HG03460 (cell line): Measurements from ENCODE around the gene ZNF789.
"Not testable (repeated sequence)": the region's sequence is repeated elsewhere in the genome, so short reads cannot be mapped to it uniquely, and the experiment has no call there.

Experiments
- ATAC-seq: cut with Tn5 transposase; IDR thresholded peaks from one replicate; pipeline ENCODE4 v1.9.1; 2021; ENCODE audit not compliant: unreplicated experiment

ZNF789 gene

DNA sequence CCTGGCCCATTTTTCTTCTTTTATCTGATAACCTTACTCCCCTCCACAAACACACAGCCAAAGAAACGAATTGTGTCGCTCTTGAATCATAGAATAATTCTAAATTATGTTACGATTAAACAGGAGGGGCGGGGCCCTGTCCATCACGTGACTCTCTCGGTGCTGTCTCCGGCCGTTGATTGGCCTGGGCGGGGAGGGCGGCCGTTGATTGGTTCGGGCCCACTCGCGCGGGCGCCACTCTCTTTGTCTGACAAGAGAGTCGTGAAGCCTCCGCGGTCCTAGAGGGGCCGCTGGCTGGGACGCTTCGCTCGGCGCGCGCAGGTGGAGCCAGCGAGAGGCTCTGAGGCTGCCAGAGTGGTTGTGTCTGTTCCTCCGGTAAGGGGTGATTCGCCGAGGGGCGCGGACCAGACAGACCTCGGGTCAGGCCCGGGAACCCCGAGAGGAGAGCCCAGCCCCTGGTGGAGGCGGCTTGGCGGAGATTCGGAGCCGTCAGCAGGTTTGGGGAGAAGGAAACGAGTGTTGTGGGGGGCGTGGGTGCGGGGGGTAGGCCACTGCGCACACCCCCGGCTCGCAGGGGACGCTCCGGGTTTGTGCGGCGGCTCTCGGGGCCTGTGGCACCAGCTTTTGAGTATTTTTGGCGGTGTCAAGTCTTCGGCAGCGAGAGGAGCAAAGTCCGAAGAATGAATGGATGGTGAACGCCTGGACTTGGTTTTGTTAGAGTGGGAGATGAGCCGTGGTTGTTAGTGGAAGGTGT is at the start of gene ZNF789:
ZNF789 (plus strand) TSS at position 330 of the 754 bp plus-strand sequence. CDS start 3,567 bp downstream, outside the sequence.
- ATAC-seq: peak; percentile 97

GRCh38 chr7:99424932-99425730 is 47.6 kb upstream of the ZNF789 start:
- no peak for ATAC-seq

DNA sequence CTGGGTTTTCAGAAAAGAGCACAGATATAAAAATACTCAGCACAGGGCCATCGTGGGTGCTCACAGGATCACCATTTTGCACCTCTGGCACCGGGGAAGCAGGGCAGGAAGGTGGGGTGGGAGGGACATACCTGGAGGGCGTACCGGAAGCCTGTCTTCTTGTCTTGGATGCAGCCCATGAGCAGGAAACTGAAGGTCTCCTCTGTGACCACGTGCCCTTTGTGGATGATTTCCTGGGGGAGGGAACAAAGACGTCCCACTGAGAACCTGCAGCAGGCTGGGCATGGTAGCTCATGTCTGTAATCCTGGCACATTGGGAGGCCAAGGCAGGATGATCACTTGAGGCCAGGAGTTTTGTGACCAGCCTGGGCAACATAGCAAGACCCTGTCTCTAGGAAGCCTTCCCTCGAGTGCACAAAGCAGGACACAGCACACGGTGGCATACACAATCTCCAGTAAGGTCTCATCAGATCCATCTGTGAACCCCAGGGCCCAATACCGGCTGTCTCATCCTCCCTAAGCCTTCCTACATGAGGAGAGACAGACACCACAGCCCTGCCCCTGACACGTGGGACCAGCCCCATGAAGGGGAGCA is 43.6 kb upstream of the ZNF789 start:
- ATAC-seq: no peak

DNA sequence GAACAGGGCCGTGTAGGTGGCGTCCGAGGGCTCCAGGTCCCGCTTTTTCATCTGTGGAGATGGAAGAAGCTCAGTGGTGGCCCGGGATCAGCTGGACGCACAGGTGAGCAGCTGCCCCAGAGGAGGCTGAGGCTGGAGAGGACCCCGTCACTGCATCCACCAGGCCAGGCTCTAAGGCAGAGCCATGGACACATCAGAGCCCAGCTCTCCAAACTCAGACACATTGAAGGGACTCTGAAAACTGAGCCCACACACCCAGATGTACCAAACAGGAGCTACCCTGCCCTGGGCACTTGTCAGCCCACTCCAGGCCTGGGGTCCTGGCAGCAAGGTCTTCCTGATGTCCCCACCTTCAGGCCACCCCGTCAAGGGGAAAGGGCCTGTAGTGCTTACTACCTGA is 42.9 kb upstream of the ZNF789 start:
- ATAC-seq: no peak

DNA sequence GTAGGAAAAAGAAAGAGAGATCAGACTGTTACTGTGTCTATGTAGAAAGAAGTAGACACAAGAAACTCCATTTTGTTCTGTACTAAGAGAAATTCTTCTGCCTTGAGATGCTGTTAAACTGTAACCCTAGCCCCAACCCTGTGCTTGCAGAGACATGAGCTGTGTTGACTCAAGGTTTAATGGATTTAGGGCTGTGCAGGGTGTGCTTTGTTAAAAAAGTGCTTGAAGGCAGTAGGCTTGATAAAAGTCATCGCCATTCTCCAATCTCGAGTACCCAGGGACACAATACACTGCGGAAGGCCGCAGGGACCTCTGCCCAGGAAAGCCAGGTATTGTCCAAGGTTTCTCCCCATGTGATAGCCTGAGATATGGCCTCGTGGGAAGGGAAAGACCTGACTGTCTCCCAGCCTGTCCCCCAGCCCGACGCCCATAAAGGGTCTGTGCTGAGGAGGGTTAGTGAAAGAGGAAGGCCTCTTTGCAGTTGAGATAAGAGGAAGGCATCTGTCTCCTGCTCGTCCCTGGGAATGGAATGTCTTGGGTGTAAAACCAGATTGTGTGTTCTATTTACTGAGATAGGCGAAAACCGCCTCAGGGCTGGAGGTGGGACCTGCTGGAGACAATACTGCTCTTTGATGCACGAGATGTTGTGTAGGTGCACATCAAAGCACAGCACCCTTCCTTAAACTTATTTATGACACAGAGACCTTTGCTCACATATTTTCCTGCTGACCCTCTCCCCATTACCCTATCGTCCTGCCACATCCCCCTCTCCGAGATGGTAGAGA is 40.7 kb upstream of the ZNF789 start:
- ATAC-seq: not testable (repeated sequence)

- no peak for ATAC-seq
Measured at GRCh38 chr7:99433158-99433557, 39.5 kb upstream of the ZNF789 start.

GRCh38 chr7:99437946-99438572 is 34.6 kb upstream of the ZNF789 start:
- ATAC-seq: peak; percentile 5

DNA sequence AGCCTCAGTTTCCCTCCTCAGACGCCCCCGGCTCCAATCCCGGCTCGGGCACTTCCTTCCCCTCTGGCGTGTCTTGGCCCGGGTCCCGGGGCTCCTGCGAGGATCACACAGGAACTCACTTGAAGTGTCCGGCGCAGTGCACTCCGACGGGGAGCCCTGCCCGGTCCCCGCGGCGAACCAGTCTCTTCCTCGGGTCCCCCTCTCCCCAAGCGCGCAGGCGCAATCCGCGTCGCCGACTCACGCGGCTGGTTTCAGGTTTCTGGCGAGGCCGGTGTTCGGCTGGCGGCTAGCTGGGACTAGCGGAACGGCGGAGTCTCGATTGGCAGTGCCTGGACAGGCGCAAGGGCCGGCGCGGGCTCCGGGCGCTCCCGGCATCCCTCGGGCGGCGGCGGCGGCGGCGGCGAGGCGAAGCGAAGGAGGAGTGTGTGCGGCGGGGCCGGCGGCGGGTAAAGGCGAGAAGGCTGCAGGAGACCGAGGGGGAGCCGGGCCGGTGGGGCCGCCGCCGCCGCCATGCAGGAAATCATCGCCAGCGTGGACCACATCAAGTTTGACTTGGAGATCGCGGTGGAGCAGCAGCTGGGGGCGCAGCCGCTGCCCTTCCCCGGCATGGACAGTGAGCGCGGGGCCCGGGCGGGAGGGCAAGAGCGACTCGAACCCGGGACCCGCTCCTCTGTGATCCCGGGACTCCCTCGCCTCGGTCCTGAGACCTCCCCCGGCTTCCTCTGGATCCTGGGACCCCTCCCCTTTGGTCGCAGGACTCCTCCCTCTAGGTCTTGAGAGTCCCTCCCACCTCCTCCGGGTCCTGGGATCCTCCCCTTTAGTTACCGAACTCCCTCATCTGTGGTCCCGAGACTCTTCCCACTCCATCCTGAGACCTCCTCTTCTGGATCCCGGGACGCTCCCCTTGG is 33.9 kb upstream of the ZNF789 start, which contains the start of the genes CPSF4 and PTCD1:
CPSF4 (plus strand) TSS at position 371 of the 908 bp plus-strand sequence; CDS start at position 511, 140 bp downstream.
PTCD1 (minus strand) TSS at position 226 of the 908 bp plus-strand sequence. CDS start 3,556 bp downstream, outside the sequence.
- peak; percentile 83 for ATAC-seq

GRCh38 chr7:99440195-99440594 is 32.5 kb upstream of the ZNF789 start:
- no peak for ATAC-seq

DNA sequence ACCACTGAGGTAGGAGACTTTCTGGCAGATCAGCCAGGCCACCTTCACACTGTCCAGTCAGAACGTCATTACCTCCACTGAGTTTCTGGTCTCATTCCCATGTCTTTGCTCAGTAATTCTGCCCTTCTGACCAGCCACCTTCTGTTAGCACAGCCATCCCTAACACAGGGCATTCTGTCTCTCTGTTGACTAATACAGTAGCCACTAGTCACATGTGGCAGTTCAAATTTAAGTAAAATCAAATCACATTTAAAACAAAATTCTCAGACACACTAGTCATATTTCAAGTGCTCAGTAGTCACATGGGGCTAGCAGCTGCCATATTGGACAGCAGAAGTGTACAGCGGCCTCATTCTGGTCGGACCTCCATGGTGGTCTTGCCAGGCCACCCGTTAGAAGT is 26.6 kb upstream of the ZNF789 start:
- no peak for ATAC-seq

DNA sequence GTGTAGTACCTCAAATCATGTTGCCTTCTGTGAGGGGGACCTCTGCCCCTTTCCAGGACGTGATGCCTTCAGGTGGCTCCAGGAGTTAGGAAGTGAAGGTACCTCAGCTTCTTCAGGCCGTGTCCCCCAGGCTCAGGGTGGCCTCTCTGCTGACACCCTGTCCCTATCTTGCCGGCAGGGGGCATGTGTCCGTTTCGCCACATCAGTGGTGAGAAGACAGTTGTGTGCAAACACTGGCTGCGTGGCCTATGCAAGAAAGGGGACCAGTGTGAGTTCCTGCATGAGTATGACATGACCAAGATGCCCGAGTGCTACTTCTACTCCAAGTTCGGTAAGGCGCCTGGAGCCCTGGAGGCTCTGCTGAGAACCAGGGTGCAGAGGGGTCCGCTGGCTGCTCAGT is 24.7 kb upstream of the ZNF789 start:
- no peak for ATAC-seq

GRCh38 chr7:99448855-99449254 is 23.8 kb upstream of the ZNF789 start:
- ATAC-seq: no peak

DNA sequence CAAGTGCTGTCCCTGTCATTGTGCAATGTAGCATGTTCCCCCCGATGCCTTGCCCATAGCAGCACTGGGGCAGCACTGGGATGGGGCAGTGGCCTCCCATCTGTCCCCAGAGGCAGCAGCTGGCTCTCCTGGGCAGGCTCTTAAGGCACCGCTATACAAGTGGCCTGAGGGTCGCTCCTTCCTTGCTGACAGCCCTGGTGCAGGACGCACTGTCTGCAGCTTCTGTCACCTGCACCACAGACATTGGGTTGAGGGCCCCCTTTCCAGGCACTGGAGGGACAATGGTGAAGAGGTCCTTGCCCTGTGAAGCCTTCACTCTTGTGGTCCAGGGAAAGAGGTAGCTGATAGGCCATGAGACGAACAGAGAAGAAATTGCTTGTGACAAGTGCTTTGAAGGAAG is 23.4 kb upstream of the ZNF789 start:
- ATAC-seq: no peak

GRCh38 chr7:99451936-99452335 is 20.8 kb upstream of the ZNF789 start:
- ATAC-seq: no peak

DNA sequence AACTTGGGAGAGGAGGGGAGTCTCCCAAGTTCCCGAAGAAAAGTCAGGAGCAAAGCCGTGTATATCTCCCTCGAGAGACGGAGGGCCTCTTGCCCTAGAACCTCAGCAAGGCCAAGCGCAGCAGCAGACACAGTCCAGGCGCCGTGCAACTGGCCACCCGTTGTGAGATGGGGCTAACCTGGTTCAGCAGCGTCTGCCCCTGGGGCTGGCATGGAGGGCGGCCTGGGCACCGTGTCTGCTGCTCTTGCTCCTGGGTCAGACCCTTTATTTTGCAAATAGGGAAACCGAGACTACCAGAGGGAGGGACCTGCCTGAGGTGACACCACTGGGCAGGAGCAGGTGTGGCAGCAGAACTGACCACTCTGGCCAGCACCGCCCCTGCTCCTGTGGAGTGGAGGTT is 20.1 kb upstream of the ZNF789 start:
- ATAC-seq: no peak

DNA sequence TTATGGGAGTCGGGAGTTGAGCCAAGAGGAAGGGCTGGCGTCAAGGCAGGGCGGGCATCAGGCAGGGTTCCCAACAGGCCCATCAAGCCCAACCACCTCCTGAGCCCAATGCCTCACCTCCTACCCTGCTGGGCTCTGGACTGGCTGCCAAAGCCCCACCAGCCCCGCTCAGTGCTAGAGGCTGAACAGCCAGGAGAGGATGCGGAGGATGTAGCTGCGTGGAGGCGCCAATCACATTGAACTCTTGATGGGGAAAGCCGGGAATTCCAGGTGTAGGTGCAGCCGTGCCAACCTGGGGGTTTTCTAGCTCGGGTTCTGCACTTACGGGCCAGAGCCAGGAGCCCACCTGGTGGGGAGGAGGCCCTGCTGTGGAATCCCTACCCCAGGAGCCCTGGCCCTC is 19.6 kb upstream of the ZNF789 start:
- no peak for ATAC-seq

GRCh38 chr7:99455874-99456273 is 16.8 kb upstream of the ZNF789 start:
- no peak for ATAC-seq

GRCh38 chr7:99456288-99456687 is 16.4 kb upstream of the ZNF789 start:
- ATAC-seq: no peak

DNA sequence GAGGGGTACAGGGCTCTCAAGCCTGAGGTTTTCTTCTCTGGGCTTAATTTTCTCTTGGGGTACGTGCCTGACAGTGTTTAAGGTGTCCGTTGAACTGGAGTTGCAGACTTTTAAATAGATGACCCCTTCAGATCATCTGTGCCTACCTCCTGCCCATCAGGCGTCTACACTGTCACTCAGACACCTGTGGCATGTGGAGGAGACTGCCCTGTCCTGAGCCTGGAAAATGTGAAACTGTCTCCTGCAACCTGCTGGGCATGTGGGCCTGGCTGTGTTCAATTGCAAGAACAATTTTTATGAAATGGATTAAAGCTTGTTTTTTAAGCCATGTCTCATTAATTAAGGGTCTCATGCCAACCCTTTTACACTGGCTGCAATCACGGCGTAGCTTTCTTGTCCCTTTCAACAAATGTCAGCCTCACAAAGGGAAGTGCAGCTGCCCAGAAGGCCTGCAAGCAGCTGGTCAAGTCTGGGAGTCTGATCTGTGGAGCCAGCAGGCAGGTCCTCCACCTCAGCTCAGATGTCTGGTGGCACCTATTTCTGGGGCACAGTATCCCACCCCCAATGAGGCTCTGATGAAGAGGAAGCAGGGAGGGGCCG is 15.5 kb upstream of the ZNF789 start:
- ATAC-seq: no peak
